CD4-positive, alpha-beta T cell treated with Interleukin-1 beta for 1 hour (primary cell): ENCODE data around the gene SLC4A1.
A peak's percentile ranks its signal among the peaks of the same experiment; 100 is the strongest.
"Not testable (repeated sequence)": the region's sequence is repeated elsewhere in the genome, so short reads cannot be mapped to it uniquely, and the experiment has no call there.

ENCODE experiments used
- DNase-seq, 2 donors: peaks; one replicate each; pipeline ENCODE4 v3.0.0-alpha.2; 2020 to 2022

Gene SLC4A1

DNA sequence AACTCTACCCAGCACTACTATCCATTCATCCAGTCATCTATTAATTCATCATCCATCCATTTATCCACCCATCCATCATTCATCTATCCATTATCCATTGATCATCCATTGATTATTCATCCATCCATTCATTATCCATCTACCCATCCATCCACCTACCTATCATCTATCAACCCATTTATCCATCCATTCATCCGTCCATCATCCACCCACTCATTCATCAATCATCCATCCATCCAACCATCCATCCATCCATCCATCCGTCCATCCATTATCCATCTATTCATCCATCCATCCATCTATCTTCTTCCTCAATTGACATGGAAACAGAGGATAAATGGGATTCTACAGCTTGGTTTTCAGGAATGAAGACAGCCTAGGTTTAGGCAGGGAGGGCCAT, 12.0 kb downstream of the SLC4A1 start:
- no peak for DNase-seq

DNA sequence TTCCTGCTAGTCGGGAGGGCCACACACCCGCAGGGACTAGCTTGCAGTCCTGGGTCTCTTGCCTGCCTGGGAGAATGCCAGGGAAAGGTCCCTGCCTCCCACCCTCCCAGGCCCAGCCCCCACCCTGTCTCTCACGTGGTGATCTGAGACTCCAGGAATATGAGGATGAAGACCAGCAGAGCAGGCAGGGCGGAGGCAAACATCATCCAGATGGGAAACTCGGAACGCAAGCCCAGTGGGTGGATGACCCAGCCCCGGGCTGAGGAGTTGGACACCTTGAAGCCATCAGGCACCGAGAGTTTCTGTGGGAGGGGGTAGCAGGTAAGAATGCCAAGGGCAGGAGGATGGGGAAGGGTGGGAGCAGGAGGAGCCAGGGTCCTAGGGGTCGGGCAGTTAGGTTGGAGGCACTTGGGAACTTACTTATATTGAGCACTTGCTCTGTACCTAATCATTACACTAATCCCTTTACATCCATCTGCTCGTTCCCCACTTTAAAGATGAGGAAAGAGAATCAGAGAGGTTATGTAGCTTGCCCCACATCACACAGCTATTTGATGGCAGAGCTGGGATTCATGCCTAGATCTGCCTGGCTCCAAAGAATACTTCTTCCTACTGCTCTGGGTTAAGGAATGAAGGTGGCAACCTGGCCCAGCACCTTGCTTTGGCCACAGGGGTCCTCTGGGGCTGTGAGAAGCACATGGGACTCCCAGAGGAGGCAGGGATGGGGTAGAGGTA, 13.4 kb downstream of the SLC4A1 start:
- DNase-seq, result no peak

DNA sequence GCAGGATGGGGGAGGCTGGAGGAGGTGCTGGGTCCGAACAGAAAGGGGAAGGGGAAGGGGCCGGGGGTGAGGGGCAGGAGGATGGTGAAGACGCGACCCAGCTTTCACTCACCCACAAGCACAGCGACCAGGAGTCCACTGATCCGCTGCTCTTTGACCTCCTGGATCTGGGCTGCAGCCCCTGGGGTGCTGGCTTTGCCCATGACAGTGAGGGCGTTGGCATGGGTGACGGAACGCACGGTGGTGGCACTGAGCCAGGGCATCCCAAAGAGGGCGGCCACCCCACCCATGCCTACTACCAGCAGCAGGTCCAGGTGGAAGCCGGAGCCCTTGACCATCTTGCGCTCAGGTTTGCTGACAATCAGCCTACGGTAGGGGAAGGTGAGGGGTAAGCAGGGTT, 14.9 kb downstream of the SLC4A1 start:
- DNase-seq, result no peak

DNA sequence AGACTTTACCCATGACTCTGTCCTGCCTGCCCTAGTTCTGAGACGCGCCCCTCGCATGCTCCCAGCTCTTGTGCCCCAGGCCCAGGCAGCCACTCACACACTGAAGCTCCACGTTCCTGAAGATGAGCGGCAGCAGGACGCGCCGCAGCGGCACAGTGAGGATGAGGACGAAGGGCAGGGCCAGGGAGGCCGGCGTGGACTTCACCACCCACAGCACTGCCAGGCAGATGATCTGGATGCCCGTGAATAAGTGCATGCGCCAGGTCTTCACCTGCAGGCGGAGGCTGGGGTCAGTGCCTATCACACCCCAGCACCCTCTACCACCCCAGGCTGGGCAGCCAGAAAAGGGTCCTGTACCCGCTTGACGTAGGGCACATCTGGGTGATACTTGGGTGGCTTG, 16.9 kb downstream of the SLC4A1 start:
- no peak for DNase-seq

DNA sequence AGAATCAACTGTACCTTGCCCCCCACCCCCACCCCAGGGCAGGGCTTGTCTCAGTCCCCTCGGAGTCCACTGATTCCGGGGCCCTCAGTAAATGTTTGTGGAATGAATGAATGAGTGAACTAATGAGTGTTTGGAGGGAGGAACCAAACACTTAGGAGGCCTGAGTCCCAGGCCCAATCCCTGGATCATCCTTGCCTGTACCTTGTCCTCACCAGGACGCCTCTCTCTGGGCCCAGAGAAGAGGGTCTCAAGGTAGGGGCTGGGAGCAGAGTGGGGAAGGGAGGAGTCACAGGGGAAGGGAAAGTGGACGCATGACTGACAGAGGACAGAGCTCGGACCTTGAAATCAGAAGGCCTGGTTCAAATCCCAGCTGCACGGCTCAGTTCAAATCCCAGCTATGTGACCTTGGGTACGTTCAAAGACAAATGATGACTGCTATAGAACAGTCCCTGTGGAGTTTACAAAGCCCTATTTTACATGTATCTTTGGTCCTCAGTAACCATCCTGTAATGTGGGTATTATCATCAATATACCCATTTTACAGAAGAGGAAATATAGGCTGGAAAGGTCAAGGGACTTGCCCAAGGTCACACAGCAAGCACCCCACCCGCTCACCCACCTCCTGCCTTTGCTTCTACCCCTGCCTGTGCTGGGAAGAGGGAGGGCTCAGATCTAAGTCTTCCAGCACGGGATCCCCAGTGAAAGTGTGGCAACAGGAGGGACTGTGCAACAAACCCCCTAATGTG, 18.3 kb downstream of the SLC4A1 start:
- DNase-seq, result no peak

DNA sequence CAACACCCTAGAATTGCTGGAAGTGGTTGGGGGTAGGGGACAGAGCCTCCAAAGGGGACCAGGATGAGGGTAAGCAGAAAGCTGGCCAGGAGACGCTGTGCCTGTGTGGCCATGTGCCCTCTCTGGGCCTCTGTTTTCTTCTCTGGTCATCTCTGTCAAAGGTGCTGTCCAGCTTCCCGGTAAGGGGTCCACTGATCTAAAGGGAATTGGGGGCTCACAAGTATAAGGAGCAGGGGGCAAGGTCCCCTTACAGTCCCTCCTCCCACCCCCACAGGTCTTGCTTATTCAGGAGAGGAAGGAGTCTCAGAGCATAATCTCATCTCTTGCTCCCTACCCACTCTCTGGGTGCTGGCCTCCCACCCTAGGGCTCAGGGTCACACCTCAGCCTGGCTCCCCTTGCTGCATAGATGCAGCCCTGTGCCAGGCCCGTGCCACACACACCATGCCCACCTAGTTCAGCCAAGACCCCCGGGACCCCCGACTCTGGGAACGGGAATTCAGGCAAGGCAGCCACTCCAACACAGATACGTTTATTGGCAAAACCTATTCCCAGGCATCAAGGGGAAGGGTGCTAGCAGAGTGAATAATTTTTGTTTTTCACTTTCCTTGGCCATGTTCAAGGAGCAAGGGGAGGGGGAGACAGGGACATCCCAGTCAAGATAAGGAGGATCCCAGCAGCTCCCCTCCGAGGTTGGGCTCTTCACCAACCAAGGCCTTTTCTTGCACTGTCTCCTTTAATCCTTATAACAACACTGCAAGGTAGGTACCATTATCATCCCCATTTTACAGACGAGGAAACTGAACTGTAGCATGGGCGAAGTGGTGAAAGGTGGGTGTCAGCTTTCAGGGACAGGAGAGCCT, 19.8 kb downstream of the SLC4A1 start:
- DNase-seq, result no peak

DNA sequence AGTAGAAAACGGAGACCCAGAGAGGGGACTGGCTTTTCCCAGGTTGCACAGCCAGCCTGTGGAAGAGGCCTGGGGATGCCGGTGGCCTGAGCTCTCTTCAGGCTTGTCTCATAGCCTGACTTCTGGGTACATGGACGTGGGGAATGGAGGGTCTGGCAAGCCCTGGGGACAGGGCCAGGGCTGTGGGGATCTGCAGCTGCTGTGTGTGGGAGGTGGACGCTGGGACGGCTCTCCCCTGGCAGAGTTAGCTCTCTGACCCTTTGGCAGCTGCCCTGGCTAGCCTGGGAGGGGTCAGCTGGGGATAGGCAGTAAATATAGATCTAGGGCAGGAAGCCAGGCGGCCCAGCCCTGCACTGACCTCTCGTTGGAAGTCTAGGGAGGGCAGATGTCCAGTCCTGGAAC, 20.5 kb downstream of the SLC4A1 start:
- DNase-seq, result no peak

DNA sequence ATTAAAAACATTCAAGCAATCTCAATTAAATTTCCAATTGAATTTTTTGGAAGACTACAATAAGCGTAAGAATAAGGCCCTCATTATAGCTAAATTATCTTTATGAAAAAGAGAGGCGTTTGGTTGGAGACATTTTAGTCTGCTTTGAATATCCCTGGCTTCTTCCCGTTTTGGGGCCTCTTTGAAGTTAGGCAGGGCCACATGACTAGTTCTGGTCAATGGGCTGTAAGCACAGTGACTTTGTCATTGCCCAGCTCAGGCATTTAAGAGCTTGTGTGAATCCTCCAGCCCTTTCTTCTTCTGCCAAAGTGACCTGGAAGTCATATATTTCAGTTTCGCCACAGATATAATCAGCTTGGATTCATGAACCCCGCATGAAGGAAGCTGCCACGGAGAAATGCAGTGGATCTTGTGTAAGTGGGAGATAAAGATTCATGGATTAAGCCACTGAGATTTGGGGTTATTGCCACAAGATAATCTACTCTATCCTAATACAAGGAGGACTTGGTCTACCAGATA, 26.8 kb downstream of the SLC4A1 start:
- no peak for DNase-seq

DNA sequence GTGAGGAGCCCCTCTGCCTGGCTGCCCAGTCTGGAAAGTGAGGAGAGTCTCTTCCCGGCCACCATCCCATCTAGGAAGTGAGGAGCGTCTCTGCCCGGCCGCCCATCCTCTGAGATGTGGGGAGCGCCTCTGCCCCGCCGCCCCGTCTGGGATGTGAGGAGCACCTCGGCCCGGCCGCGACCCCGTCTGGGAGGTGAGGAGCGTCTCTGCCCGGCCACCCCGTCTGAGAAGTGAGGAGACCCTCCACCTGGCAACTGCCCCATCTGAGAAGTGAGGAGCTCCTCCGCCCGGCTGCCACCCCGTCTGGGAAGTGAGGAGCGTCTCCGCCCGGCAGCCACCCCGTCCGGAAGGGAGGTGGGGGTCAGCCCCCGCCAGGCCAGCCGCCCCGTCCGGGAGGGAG, 30.0 kb downstream of the SLC4A1 start:
- DNase-seq, result not testable (repeated sequence)

DNA sequence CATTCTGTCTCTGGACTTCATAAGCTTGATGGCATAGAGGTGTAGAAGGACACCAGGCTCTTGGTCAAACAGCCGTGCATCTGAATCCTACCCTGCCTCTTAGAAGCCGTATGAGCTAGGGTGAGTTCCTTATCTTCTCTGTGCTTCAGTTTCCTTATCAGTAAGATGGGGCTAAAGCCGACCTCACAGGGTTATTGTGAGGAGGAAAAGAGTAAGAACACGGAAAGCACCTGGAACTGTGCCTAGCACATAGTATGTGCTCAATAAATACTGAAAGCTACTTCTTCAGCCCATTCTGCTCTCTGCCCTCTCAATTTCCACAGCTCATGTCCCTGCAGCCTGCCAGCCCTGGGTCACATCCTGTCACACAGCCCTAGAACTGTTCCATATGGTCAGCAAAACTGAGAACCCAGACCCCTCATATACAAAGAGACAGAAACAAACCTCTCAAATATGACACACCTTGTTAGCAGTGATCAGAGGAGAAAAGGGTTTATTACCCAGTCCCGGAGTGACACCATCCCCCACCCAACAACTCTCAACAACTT, 31.4 kb downstream of the SLC4A1 start:
- DNase-seq, result no peak

DNA sequence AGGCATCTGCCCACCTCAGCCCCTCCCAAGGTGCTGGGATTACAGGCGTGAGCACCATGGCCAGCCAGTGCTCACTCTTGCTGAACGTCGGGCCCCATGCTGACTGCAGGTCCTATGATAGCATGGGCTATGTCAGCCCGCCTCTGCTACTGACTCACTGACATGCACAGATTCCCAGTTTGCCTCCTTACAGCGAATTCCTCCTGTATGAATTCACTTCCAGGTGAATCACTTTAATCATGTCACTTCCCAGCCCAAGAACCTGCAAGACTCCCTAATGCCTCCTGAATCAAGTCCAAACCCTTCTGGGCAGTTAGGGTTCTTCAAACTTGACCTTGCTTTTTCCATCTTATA, 32.4 kb downstream of the SLC4A1 start:
- DNase-seq, result no peak

DNA sequence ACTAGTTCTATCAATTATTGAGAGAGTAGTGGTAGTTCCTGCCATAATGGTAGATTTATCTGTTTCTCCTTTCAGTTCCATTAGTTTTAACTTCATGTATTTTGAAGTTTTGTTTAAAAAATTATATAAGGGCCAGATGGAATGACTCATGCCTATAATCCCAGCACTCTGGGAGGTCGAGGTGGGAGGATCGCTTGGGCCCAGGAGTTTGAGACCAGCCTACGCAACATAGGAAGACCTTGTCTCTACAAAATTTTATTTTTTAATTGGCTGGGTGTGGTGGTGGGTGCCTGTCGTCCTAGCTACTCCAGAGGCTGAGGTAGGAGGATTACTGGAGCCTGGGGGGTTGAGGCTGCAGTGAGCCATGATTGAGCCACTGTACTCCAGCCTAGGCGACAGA, 34.4 kb downstream of the SLC4A1 start:
- DNase-seq, result no peak

DNA sequence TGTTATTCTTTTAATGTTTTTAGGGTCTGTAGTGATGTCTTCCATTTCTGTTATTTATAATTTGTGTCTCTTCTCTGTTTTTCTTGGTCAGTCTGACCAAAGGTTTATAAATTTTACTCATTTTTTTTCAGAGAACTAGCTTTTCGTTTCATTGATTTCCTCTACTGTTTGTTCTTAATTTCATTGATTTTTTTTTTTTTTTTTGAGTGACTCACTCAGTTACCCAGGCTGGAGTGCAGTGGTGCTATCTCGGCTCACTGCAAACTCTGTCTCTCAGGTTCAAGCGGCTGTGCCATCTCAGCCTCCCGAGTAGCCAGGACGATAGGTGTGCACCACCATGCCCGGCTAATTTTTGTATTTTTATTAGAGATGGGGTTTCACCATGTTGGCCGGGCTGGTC, 35.9 kb downstream of the SLC4A1 start:
- no peak for DNase-seq

DNA sequence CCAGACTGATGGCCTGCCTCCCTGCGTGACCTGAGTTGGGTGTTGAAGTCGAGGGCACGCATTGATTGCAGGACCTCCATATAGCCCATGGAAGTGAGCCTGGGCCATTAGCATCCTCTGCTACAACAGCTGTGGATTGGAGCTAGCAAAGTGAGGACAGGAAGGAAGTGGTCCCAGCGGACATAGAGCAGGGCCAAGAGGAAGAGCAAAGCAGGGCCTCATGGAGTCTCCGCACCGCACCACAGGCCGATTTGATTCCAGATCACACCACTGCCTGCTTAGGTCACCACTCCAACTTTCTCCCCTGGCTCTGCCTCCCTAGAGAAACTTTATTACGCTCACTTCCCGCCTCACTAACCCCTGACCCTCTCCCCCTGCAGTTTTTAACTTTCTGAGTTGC, 37.8 kb downstream of the SLC4A1 start:
- no peak for DNase-seq

DNA sequence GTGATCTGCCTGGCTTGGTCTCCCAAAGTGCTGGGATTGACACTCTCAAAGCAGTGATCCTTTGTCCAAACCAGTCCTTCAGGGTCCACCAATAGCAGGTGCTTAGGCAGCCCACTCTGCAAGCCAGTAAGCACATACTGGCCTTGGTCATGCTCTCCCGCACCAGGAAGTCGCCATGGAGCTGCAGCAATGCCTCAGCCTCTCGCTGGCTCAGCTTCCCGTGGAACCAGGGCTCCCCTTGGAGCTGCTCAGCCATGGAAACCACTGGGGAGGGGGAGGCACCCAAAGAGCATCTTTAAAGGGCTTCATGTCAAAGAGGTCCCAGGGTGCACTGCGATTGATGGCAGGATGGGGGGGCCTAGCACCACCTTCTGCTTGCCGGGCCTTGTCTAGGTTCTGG, 38.8 kb downstream of the SLC4A1 start:
- DNase-seq, result no peak

DNA sequence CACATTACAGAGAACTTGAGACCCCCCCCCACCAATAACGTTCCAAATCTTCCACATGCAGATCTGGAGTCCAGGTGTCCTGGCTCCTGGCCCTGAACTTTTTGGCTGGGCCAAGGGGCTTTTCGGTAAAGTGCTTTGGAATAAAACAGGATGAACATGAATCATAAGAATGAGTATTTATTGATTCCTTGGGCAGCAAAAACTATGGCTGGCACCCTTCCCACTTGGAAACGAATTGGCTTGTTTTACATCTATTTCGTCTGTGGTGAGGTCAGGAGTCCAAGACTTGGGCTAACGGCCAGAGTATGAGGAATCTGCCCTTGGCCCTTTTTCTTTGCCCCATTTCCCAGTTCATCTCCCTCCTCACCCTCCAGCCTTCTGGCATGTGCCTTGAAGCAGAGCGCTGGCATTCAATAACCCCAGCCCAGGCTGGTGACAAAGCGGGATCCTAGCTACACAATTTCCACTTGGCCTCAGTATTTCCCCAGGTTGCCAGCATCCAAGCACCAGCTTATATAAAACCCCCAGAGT, 44.3 kb downstream of the SLC4A1 start:
- no peak for DNase-seq

DNA sequence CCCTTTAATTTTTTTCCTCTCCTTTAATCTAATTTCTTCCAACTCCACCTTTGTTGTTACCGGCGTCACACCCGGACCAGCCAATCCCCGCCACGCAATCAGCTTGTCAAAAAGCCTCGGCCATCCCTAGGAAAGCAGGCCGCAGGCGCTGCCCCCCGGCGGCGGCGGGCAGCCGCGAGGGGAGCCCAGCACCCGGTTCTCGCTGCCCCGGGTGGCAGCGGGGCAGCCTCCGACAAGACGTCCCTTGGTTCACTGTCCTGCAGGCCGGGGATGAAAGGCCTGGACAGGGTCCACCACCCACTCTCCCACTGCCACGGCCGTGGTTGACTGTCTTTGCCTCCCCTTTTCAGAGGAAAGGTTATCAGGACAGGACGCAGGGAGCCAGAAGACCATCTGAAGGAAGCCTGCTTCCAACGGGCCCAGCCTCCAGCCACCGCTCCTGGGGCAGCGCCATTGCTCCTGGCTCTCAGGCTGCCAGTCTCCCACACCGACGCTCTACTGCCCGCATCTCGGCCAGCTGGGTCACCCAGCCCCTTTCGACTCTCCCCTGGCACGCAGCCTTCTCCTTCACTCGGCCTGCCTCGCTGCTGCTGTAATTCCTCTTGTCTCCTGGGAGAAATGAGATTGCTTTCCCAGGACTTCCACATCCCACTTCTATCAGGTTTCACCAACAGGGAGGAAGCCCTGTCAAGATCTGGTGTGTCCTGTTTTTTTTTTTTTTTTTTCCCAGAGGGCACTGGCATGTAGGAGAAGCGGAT, 45.6 kb downstream of the SLC4A1 start:
- DNase-seq, result peak; percentile 58 to 60

DNA sequence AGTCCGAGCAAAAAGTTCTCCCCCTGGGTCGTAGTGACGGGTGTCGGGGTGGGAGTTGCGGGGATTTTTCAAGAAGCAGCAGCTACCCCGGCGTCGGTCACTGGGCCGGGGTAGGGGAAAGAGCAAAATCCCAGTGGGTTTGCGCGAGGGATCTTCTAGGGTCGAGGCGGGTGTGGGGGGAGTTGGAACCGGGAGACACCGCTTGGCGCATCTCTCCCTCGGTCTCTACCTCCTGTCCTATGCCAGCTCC, 46.1 kb downstream of the SLC4A1 start:
- DNase-seq, result no peak

DNA sequence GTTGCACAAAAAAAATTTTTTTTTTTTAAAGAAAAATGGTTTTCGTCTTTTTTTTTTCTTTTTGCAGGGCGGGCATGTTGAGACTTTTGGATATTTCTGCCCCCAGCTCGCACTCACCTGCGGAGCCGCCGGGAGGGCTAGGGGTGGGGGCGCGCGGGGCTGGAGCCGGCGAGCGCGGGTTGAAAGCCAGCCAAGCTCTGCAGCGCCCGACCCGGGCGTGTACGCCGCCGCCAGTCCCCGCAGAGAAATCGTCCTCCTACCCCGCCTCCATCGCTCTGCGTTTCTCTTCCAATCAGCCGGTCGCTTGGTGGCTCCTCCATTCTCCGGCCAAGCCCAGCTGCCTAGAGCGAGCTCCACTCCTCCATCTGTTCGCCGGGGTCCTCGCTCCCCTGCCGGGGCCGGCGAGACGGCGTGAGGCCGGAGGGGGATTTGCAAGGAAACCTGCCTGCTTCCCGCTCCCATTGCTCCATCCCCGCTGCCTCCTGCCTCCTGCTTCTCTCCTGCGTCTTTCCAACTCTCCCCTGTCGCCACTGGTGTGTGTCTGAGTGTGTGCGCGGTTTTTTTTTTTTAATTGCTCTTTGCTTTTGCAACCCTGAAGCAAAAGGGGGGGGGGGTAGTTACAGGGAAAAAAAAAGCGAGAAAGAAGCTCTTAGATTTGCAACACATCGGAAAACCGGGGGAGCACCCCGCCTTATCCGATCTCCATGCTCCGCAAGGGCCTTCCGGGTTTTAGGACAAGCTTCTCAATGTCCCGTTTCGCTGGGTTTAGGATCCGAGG, 46.7 kb downstream of the SLC4A1 start:
- DNase-seq, result peak; percentile 60 to 65

DNA sequence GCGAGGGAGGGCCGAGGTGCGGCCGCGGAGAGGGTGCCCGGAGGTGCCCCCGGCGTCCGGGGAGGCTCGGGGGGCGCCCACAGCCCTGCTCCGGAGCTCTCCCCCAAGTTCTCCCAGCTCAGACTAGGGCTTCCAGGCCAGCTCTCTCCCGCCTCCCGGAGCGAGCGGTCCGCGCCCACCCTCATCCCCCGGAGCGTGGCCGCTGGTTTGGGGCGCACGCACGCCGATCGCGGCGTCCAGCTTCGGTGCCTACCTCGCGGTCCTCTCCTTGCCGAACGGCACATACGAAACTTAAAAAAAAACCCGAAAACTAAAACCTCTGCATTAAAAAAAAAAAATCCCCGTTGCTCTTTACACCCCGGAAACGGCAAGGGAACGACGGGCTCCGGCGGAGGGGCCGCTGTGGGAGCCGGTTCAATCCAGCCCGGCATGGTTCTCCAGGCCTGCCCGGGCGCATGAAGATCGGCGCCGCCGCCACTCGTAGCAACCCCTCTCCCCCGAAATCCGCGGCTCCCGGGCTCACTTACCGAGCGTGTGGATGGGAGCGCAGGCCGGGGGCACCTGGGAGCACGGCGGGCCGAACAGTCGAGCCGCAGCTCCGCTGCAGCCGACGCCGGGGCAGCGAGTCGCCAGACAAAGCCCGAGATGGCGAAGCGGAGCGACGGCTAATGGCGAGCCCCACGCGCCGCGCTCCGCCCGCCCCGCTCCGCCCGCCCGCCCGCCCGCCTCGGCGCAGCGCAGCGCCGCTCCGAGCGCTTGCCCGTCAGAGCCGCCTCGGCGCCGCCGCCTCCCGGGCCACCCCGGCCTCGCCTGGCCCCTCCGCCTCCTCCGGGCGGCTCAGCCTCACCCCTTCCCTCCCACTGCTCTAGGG, 47.5 kb downstream of the SLC4A1 start:
- peak; percentile 53 to 60 for DNase-seq
